Psoas muscle (tissue), 8 donors: ENCODE measurements around the gene STARD3. TPM values are rescaled to one million over a fixed set of nuclear protein-coding genes. Genes with fewer than 3 reads are reported as not detected.

Experiments used
- ATAC-seq, 4 donors: fragments of 200-7000 bp; cut with Tn5 transposase; one replicate each; pipeline ENCODE4 v1.9.1; 2020; ENCODE audit warnings: moderate library complexity in 3 of 4, mild to moderate bottlenecking in 2 of 4
- DNase-seq, 2 donors: peaks; one replicate each; pipeline ENCODE4 v3.0.0-alpha.2; 2020
- H3K27ac ChIP-seq: fragments of 200-600 bp; one replicate; pipeline ENCODE4 v1.8.0; 2022
- H3K27me3 ChIP-seq, 3 donors: fragments of 200-600 bp in 1 of 3; one replicate each; pipeline versions ENCODE4 v1.6.1 to v1.8.0; 2013 to 2022; ENCODE audit warnings: low read length in 2 of 3, mild to moderate bottlenecking in 2 of 3, moderate library complexity in 1 of 3; ENCODE audit not compliant: insufficient read depth in 3 of 3
- H3K36me3 ChIP-seq, 2 donors: fragments of 200-600 bp in 1 of 2; one replicate each; pipeline versions ENCODE4 v1.6.1 to v1.8.0; 2013 to 2022; ENCODE audit warnings: low read depth in 1 of 2, mild to moderate bottlenecking in 1 of 2, moderate library complexity in 1 of 2; ENCODE audit not compliant: insufficient read depth in 1 of 2
- H3K4me1 ChIP-seq: fragments of 200-600 bp; one replicate; pipeline ENCODE4 v1.8.0; 2022
- H3K4me3 ChIP-seq: fragments of 200-600 bp; one replicate; pipeline ENCODE4 v1.8.0; 2022; ENCODE audit warnings: mild to moderate bottlenecking
- H3K9me3 ChIP-seq: fragments of 200-600 bp; one replicate; pipeline ENCODE4 v1.8.0; 2022
- WGBS, 3 donors: extraction: QIAGEN DNeasy Blood & Tissue Kit; methylation state at CpG; one replicate each; pipeline versions ENCODE4 v1.1.6 to v1.1.7; 2013; 5-methylcytosine and 5-hydroxymethylcytosine counted together
- intact Hi-C, 2 donors: fragments of 100-400 bp; cut with DNase I; formaldehyde crosslinking; loops; one replicate each; pipeline versions ENCODE4 v1.11.0 to v1.14.2; 2022
- polyA plus RNA-seq, 3 donors: library from polyadenylated mRNA; stranded (reverse); fragments of 200-250 nt; gene quantifications; one replicate each; pipeline ENCODE4 v1.2.3, GENCODE V29; 2013
- total RNA-seq, 4 donors: library from RNA; stranded (reverse); fragmentation: NEBNext Ultra II Directional in 2 of 4; extraction: Animal tissue kit (Norgen Biotek cat#: 25700) in 2 of 4; gene quantifications; one replicate each; pipeline versions ENCODE4 v1.2.1 to v1.2.4, GENCODE V29; 2021 to 2023
- TF ChIP-seq, protein P1 (sequence below): fragments of 200-600 bp; IDR thresholded peaks from one replicate; pipeline ENCODE4 v1.8.0; 2022; ENCODE audit warnings: antibody characterized with exemption
- donor health status: healthy with polysubstance abuse.
- donor health status: DM: no; HTN: no; CAD: no; lungs with moderate emphysema.
- donor health status: Bipolar disorder and iron deficiency.
- donor health status: healthy.
- donor health status: DM: yes; HTN: yes; CAD: no.
- donor health status: DM: no; HTN: no; CAD: no.
- donor health status: DM: no; HTN: no; CAD: no.
- donor health status: DM: yes; HTN: yes; CAD: no.

The STARD3 gene
- total and polyA plus RNA-seq, 7 donors = 22.5 to 62.8 (median 32.6) TPM

- DNase-seq (no peak), ATAC-seq (no peak)
- no peaks in the 10 kb centered on the region for H3K9me3 ChIP-seq
- WGBS, 3 donors = 71 to 76% (median 73%) methylated on average over 7 of the region's 7 CpGs
- H3K4me1 ChIP-seq = peaks cover 46% of the 10 kb centered on the region
- no peaks in the 10 kb centered on the region for H3K36me3 ChIP-seq
- no peak overlapping the region for H3K4me3 ChIP-seq
- TF ChIP-seq, protein P1, sequence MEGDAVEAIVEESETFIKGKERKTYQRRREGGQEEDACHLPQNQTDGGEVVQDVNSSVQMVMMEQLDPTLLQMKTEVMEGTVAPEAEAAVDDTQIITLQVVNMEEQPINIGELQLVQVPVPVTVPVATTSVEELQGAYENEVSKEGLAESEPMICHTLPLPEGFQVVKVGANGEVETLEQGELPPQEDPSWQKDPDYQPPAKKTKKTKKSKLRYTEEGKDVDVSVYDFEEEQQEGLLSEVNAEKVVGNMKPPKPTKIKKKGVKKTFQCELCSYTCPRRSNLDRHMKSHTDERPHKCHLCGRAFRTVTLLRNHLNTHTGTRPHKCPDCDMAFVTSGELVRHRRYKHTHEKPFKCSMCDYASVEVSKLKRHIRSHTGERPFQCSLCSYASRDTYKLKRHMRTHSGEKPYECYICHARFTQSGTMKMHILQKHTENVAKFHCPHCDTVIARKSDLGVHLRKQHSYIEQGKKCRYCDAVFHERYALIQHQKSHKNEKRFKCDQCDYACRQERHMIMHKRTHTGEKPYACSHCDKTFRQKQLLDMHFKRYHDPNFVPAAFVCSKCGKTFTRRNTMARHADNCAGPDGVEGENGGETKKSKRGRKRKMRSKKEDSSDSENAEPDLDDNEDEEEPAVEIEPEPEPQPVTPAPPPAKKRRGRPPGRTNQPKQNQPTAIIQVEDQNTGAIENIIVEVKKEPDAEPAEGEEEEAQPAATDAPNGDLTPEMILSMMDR = no peak
- H3K27me3 ChIP-seq = no peaks in the 10 kb centered on the region
- intact Hi-C loops = no loop called here
- no peak overlapping the region for H3K27ac ChIP-seq
These were observed 4.9 kb downstream of the STARD3 start for GRCh38 chr17:39641883-39642282.

DNA sequence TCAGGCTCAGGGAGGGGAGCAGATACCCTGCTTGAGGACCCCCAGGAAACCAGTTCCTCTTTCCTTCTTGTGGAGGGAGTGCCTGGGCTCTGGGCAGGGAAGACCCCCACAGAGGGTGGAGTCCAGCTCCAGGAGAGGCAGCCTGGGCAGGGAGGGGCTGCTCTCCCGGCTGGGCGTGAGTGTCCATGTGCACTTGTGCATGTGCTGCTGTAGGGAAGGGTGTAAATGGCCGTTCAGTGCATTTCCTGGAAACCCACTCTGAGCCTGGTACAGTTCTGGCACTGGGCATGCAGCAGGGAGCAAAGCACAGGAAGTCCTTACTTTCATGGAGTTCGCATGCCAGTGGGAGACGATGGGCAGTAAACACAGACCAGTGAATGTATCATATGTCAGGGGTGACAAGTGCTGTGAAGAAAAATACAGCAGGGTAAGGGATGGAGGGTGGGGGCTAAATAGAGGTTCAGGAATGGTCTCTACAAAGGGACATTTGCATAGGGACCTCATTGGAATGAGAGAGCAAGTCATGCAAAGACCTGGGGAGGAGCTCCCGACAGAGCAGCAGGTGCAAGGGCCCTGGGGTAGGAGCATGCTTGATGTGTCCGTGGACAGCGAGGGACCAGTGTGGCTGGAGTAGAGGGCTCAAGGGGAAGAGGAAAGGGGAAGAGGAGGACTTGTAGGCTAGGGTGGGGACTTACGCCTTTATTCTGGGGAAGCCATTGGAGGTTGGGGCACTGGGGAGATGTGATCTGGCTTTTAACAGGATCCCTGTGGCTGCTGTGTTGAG, 5.5 kb downstream of the STARD3 start:
- no peak overlapping the region for H3K27ac ChIP-seq
- TF ChIP-seq, protein P1 = no peak
- no peaks in the 10 kb centered on the region for H3K27me3 ChIP-seq
- H3K4me3 ChIP-seq = no peak overlapping the region
- intact Hi-C loops = no loop called here
- DNase-seq (no peak), ATAC-seq (peak in 1 of 4 donors; percentile 17)
- WGBS, 3 donors = 71 to 83% (median 71%) methylated on average over 9 of the region's 9 CpGs
- H3K4me1 ChIP-seq = peaks cover 46% of the 10 kb centered on the region
- H3K36me3 ChIP-seq = no peaks in the 10 kb centered on the region
- no peaks in the 10 kb centered on the region for H3K9me3 ChIP-seq

DNA sequence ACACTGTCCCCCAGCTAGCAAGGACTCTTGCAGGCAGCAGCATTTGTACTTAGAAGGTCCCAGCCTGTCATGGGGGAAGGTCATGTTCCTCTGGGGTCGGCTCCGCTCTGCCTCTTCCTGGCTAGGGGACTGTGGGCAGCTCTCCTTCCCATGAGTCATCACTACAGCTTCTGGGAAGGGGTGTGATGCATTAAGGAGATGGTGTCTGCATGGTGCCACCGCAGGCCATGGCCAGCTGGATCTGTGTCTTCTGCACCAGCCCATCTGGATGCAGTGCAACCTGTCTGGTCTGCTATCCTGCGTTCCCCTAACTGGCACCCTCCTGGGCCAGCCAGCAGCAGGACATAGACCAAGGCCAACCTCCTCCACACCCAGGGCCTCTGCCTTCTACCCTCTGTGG, 6.3 kb downstream of the STARD3 start:
- H3K36me3 ChIP-seq = no peaks in the 10 kb centered on the region
- H3K4me1 ChIP-seq = peaks cover 40% of the 10 kb centered on the region
- H3K27ac ChIP-seq = no peak overlapping the region
- no peaks in the 10 kb centered on the region for H3K9me3 ChIP-seq
- H3K4me3 ChIP-seq = no peak overlapping the region
- 58 to 72% (median 62%) methylated on average over 4 of the region's 4 CpGs for WGBS, 3 donors
- peak; percentile 46 to 79 (median 70) for ATAC-seq
- TF ChIP-seq, protein P1 = no peak
- H3K27me3 ChIP-seq = no peaks in the 10 kb centered on the region
- intact Hi-C loops = no loop called here
- DNase-seq = no peak

- DNase-seq = no peak
- WGBS, 3 donors = 73 to 80% (median 75%) methylated on average over 5 of the region's 5 CpGs
- no peak overlapping the region for H3K4me3 ChIP-seq
- no peak overlapping the region for H3K27ac ChIP-seq
- no peaks in the 10 kb centered on the region for H3K9me3 ChIP-seq
- no peak for ATAC-seq
- TF ChIP-seq, protein P1 = no peak
- intact Hi-C loops = no loop called here
- H3K36me3 ChIP-seq = no peaks in the 10 kb centered on the region
- H3K4me1 ChIP-seq = peaks cover 10% of the 10 kb centered on the region
- H3K27me3 ChIP-seq = no peaks in the 10 kb centered on the region
These were observed 10.3 kb downstream of the STARD3 start for GRCh38 chr17:39647256-39647655.
